GM19463 (cell line): ENCODE results near the gene ATP6V0A4.

Source experiments
- ATAC-seq: cut with Tn5 transposase; IDR thresholded peaks from one replicate; pipeline ENCODE4 v1.9.1; 2021; ENCODE audit warnings: mild to moderate bottlenecking, moderate library complexity; ENCODE audit not compliant: unreplicated experiment

ATP6V0A4 gene

GRCh38 chr7:138663725-138664710, 134.0 kb downstream of the ATP6V0A4 start:
- no peak for ATAC-seq

DNA sequence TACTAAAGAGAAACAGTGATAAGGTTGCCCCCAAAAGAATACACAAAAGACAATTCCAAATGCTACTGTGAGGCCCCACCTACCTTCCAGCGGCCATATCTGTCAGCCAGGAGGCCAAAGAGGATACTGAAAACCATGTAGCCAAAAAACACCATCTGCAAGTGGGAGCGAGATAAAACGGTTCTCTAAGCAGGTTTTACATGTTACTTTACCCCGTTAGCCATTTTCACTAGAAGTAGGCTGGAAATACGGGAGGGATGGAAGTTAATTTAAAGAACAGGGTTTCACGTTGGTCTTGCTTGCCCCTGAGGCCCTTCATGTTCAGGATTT, 135.0 kb downstream of the ATP6V0A4 start:
- no peak for ATAC-seq

DNA sequence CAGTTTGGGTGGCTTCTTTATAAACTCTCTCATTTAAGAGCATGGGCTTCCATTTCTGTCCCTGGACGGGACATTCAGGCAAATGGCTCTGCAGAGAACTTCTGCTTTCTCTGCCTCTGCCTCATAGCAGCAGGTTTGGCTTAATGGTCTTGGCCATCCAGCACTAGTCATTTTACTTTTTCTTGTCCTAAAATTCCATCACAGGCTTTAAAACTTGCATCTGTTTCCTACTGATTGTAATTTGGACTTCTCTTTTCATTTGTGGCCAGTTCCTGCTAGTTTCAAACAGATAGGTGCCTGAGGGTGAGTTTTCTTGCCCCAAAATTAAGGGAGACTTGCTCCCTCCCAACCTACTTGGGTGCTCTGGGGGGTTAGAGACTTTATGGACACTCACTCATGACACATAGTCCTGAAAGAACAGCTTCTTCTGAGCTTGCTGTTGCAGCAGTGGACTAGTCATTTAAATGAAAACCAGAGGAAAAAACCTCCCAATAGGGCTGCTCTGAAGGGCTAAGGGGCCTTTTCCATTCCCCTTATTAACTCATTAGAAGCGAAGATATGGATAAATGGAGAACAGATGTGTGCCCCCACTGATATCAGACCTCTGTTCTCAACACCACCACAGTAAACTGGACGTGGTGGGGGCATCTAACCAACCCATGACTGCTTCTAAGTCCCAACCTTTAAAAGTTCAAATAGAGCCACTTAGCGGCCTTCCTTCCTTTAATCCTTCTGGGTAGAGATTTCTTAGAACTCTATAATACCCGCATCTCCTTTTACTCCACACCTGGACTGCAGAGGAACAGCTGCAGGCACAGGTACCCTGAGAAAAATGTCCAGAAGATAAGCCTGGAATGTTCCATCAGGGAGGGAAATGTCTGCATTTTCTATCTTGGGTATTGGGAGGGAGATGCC, 135.7 kb downstream of the ATP6V0A4 start:
- ATAC-seq: no peak

DNA sequence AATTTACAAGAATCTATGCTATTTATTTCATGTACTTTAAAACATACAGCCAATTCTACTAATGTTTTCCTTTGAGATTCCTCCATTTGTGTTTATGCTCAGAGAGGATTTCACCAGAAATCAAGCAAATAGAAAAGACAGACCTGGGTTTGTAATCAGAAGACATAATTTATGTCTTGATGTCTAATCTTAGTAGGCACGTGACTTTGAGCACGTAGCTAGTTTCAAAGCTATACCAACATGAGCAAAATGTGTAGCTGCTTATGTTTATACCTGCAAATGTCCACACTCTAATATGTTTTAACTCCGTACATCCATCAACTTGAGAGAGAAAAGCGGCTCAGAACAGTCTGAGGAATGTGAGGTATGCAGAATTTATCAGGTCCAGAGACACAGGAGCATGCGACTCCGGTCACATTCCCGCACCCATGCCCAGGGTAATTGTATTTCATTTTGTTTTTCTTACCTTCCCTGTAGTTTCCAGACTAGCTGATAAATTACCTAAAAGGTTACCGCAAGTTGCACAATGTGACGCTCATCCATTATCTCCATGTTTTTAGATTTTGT, 136.8 kb downstream of the ATP6V0A4 start:
- no peak for ATAC-seq

DNA sequence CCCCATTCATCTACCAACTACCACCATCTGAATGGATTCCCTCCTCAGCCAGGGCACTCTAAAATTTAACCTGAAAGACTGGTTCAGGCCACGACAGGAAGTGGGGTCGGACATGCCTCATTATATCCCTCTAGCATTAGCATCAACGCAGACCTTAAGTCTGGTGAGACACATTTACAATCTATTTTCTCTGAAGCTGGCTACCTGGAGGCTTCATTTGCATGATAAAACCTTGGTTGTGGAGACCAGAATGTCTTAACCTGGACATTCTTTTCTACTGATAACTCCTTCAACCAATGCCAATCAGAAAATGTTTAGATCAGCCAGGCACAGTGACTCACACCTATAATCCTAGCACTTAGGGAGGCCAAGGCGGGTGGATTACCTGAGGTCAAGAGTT, 139.1 kb downstream of the ATP6V0A4 start:
- ATAC-seq: no peak

DNA sequence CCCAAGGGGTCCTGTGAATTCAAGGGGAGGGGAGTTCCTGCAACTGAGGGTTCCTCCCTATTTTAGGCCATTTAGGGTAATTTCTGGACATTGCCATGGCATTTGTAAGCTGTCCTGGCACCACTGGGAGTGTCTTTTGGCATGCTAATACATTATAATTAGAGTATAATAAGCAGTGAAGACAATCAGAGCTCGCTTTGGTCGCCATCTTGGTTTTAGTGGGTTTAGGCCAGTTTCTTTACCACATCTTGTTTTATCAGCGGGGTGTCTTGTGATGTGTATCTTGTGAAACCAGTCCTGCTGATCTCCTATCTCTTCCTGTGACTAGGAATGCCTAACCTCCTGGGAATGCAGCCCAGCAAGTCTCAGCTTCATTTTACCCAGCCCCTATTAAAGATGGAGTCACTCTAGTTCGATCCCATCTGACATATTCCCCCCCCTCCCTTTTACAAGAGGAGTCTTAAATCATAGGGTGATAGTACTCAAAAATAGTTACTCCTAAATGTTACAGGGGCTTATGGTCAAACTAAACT, 140.1 kb downstream of the ATP6V0A4 start:
- no peak for ATAC-seq

GRCh38 chr7:138656952-138657351, 141.0 kb downstream of the ATP6V0A4 start:
- no peak for ATAC-seq
